Inferior parietal cortex (tissue), 1 donor: ENCODE data around the gene ADAM19.
"Not testable (repeated sequence)": the region's sequence is repeated elsewhere in the genome, so short reads cannot be mapped to it uniquely, and the experiment has no call there.

Experiments
- DNase-seq: peaks from one replicate; pipeline ENCODE4 v3.0.0-alpha.2; 2016; ENCODE audit errors: extremely low spot score

The ADAM19 gene

DNA sequence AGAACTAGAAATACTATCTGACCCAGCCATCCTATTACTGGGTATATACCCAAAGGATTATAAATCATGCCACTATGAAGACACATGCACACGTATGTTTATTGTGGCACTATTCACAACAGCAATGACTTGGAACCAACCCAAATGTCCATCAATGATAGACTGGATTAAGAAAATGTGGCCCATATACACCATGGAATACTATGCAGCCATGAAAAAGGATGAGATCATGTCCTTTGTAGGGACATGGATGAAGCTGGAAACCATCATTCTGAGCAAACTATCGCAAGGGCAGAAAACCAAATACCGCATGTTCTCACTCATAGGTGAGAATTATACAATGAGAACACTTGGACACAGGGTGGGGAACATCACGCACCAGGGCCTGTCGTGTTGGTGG lies 145.7 kb downstream of the ADAM19 start:
- not testable (repeated sequence) for DNase-seq
